Esophagus squamous epithelium (tissue), 5 donors: Measurements from ENCODE around the gene S100A11. TPM values are rescaled to one million over a fixed set of nuclear protein-coding genes. Genes with fewer than 3 reads are reported as not detected.
A peak's percentile ranks its signal among the peaks of the same experiment; 100 is the strongest.

Experiments
- DNase-seq: peaks from one replicate; lab custom pipeline; 2025; lab: John Stamatoyannopoulos, UW
- H3K27ac ChIP-seq, 4 donors: fragments of 200-600 bp; sonication (generic); one replicate each; pipeline ENCODE4 v1.5.1; 2016 to 2019; ENCODE audit warnings: mild to moderate bottlenecking in 1 of 4
- H3K27me3 ChIP-seq, 4 donors: fragments of 200-600 bp; sonication (generic); 1 replicate in 3 of 4; 2 replicates in 1 of 4; pipeline versions ENCODE4 v1.5.1 to v1.6.0; 2017 to 2021; ENCODE audit warnings: antibody characterized with exemption in 1 of 4
- H3K36me3 ChIP-seq, 3 donors: fragments of 200-600 bp; sonication (generic); one replicate each; pipeline ENCODE4 v1.5.1; 2016 to 2019
- H3K4me1 ChIP-seq, 3 donors: fragments of 200-600 bp; sonication (generic); one replicate each; pipeline ENCODE4 v1.5.1; 2017 to 2019
- H3K4me3 ChIP-seq, 4 donors: fragments of 200-600 bp; sonication (generic); 1 replicate in 3 of 4; 2 replicates in 1 of 4; pipeline ENCODE4 v1.5.1; 2016 to 2019; ENCODE audit warnings: mild to moderate bottlenecking in 2 of 4, moderate library complexity in 1 of 4
- H3K9me3 ChIP-seq, 3 donors: fragments of 200-600 bp; sonication (generic); one replicate each; pipeline ENCODE4 v1.5.1; 2016 to 2019
- CTCF ChIP-seq, 6 experiments: fragments of 450-650 bp in 4 of 6; fragments of 200-600 bp in 2 of 6; sonication (generic) in 2 of 6; IDR thresholded peaks; one replicate each; pipeline ENCODE4 v1.5.1; 2016 to 2019; ENCODE audit warnings: antibody characterized with exemption in 6 of 6, mild to moderate bottlenecking in 4 of 6, moderate library complexity in 4 of 6
- POLR2A ChIP-seq, 4 donors: fragments of 450-650 bp; IDR thresholded peaks; one replicate each; pipeline ENCODE4 v1.6.1; 2017; ENCODE audit warnings: antibody characterized with exemption in 4 of 4, mild to moderate bottlenecking in 4 of 4, moderate library complexity in 3 of 4
- WGBS, 2 donors: methylation state at CpG; one replicate each; pipeline ENCODE4 v1.1.5; 2018; 5-methylcytosine and 5-hydroxymethylcytosine counted together
- intact Hi-C: fragments of 100-400 bp; cut with DNase I; formaldehyde crosslinking; loops from one replicate; pipeline ENCODE4 v1.15.0; 2022
- total RNA-seq, 4 donors: library from RNA; depleted of rRNA; stranded (reverse); fragments of >200 nt; gene quantifications; one replicate each; pipeline ENCODE4 v1.1.0, GENCODE V29; 2016
- donor health status: DM: yes; HTN: yes; CAD: no.

S100A11 gene
- total RNA-seq, 4 donors from 2014 or later, result 900 to 2,319 (median 1,590) TPM

- DNase-seq, result no peak
- Histone ChIP-seq H3K27ac (peak overlapping the region in 3 of 4 donors; percentile 82 to 99 (median 98)), H3K4me3 (no peak overlapping the region), H3K27me3 (no peaks in the 10 kb centered on the region), H3K4me1 (peaks cover 21 to 89% (median 35%) of the 10 kb centered on the region in 3 donors), H3K9me3 (no peaks in the 10 kb centered on the region), H3K36me3 (no peaks in the 10 kb centered on the region)
- 57 to 63% methylated on average over 2 of the region's 2 CpGs for WGBS, 2 donors
- intact Hi-C loops, result loop anchor here (5.0 kb wide), 1 partner anchor 58 kb away; no protein-coding TSS in a partner anchor
- TF ChIP-seq POLR2A (IDR thresholded peaks at IDR 0.05), result no peak
- no peak for TF ChIP-seq CTCF (IDR thresholded peaks at IDR 0.05)
These were observed 41.0 kb downstream of the S100A11 start for GRCh38 chr1:151995774-151996173.

- Histone ChIP-seq H3K36me3 (peaks cover 0 to 3% (median 0%) of the 10 kb centered on the region in 3 donors), H3K27ac (peak overlapping the region; percentile 80 to 100 (median 98)), H3K9me3 (no peaks in the 10 kb centered on the region), H3K27me3 (no peaks in the 10 kb centered on the region), H3K4me1 (peaks cover 29 to 89% (median 35%) of the 10 kb centered on the region in 3 donors), H3K4me3 (no peak overlapping the region)
- TF ChIP-seq POLR2A (IDR thresholded peaks at IDR 0.05) (no peak), CTCF (IDR thresholded peaks at IDR 0.05) (no peak)
- intact Hi-C loops, result loop anchor here (5.0 kb wide), 1 partner anchor 58 kb away; no protein-coding TSS in a partner anchor
- no peak for DNase-seq
- 27 to 36% methylated on average over 6 of the region's 6 CpGs for WGBS, 2 donors
These were observed 41.8 kb downstream of the S100A11 start for GRCh38 chr1:151994956-151995355.

- no peaks in the 10 kb centered on the region for H3K9me3 ChIP-seq
- no peaks in the 10 kb centered on the region for H3K27me3 ChIP-seq
- TF ChIP-seq CTCF (IDR thresholded peaks at IDR 0.05) (peak in 1 of 6 experiments; percentile 12), POLR2A (IDR thresholded peaks at IDR 0.05) (peak in 2 of 4 donors; percentile 92 to 93)
- peak; percentile 35 for DNase-seq
- peak within 1 kb of the TSS; percentile 97 to 100 (median 98) for H3K27ac ChIP-seq
- intact Hi-C loops, result no loop called here
- peaks cover 38 to 89% (median 43%) of the 10 kb centered on the region in 3 donors for H3K4me1 ChIP-seq
- 0 to 2% methylated on average over 9 to 16 of the region's 69 CpGs for WGBS, 2 donors
- H3K36me3 ChIP-seq, result peaks cover 0 to 3% (median 0%) of the 10 kb centered on the region in 3 donors
- H3K4me3 ChIP-seq, result peak within 1 kb of the TSS; percentile 82 to 99 (median 90)
These were observed 42.9 kb downstream of the S100A11 start, which contains the start of gene S100A10 for GRCh38 chr1:151993734-151994496. S100A10 (minus strand) TSS chr1:151993859; CDS start chr1:151986230, 7,629 bp downstream.

GRCh38 chr1:151993084-151993733 lies 43.6 kb downstream of the S100A11 start:
- peaks cover 0 to 3% (median 0%) of the 10 kb centered on the region in 3 donors for H3K36me3 ChIP-seq
- 0 to 1% methylated on average over 4 to 24 of the region's 50 CpGs for WGBS, 2 donors
- TF ChIP-seq POLR2A (IDR thresholded peaks at IDR 0.05), result no peak
- TF ChIP-seq CTCF (IDR thresholded peaks at IDR 0.05), result no peak
- intact Hi-C loops, result no loop called here
- no peaks in the 10 kb centered on the region for H3K9me3 ChIP-seq
- no peaks in the 10 kb centered on the region for H3K27me3 ChIP-seq
- peak overlapping the region; percentile 82 to 99 (median 90) for H3K4me3 ChIP-seq
- H3K27ac ChIP-seq, result peak overlapping the region; percentile 97 to 100 (median 98)
- H3K4me1 ChIP-seq, result peaks cover 45 to 89% (median 50%) of the 10 kb centered on the region in 3 donors
- DNase-seq, result no peak
